Progenitor cell of endocrine pancreas (in vitro differentiated cells): ENCODE data around the gene LTB4R2. TPM values are rescaled to one million over a fixed set of nuclear protein-coding genes. Genes with fewer than 3 reads are reported as not detected.
A peak's percentile ranks its signal among the peaks of the same experiment; 100 is the strongest.

Experiments
- DNase-seq: peaks from one replicate; pipeline ENCODE4 v3.0.0; 2021; ENCODE audit warnings: low spot score; ENCODE audit not compliant: unreplicated experiment
- H3K27ac Mint-ChIP-seq: 2 replicates; pipeline ENCODE4 v1.8.0; 2021; ENCODE audit warnings: mild to moderate bottlenecking, moderate library complexity, mixed read lengths
- H3K27me3 Mint-ChIP-seq: 2 replicates; pipeline ENCODE4 v1.8.0; 2021; ENCODE audit warnings: mixed read lengths
- H3K36me3 Mint-ChIP-seq: 2 replicates; pipeline ENCODE4 v1.8.0; 2022; ENCODE audit warnings: mixed read lengths; ENCODE audit not compliant: insufficient read depth
- H3K4me1 Mint-ChIP-seq: 2 replicates; pipeline ENCODE4 v1.8.0; 2021; ENCODE audit warnings: low read depth, mixed read lengths
- H3K4me3 Mint-ChIP-seq: 2 replicates; pipeline ENCODE4 v1.8.0; 2021; ENCODE audit warnings: low read depth, mild to moderate bottlenecking, moderate library complexity, mixed read lengths
- H3K9me3 Mint-ChIP-seq: 2 replicates; pipeline ENCODE4 v1.8.0; 2021; ENCODE audit warnings: low read depth, mixed read lengths
- CTCF ChIP-seq: fragments of 200-600 bp; sonication (generic); IDR thresholded peaks from one replicate; pipeline ENCODE4 v1.5.0; 2021; ENCODE audit warnings: antibody characterized with exemption, mild to moderate bottlenecking; ENCODE audit not compliant: unreplicated experiment
- total RNA-seq: library from RNA; stranded (reverse); gene quantifications from 2 replicates; pipeline ENCODE4 v1.2.1, GENCODE V29; 2021

Gene LTB4R2
- total RNA-seq, 1 donor from 2014 or later = 11.0 TPM

- H3K9me3 Mint-ChIP-seq = no peaks in the 10 kb centered on the region
- H3K4me1 Mint-ChIP-seq = no peaks in the 10 kb centered on the region
- H3K27me3 Mint-ChIP-seq = peaks cover 36% of the 10 kb centered on the region
- H3K27ac Mint-ChIP-seq = no peak overlapping the region
- H3K4me3 Mint-ChIP-seq = no peak overlapping the region
- no peak for DNase-seq
- no peak for TF ChIP-seq CTCF
- no peaks in the 10 kb centered on the region for H3K36me3 Mint-ChIP-seq
These were observed 4.6 kb downstream of the LTB4R2 start for GRCh38 chr14:24314377-24315193.

- TF ChIP-seq CTCF = no peak
- H3K27ac Mint-ChIP-seq = no peak overlapping the region
- H3K9me3 Mint-ChIP-seq = no peaks in the 10 kb centered on the region
- no peaks in the 10 kb centered on the region for H3K4me1 Mint-ChIP-seq
- H3K27me3 Mint-ChIP-seq = peaks cover 44% of the 10 kb centered on the region
- no peak for DNase-seq
- H3K36me3 Mint-ChIP-seq = no peaks in the 10 kb centered on the region
- H3K4me3 Mint-ChIP-seq = no peak overlapping the region
These were observed 5.4 kb downstream of the LTB4R2 start for GRCh38 chr14:24315243-24315806.

GRCh38 chr14:24315807-24316596 is 6.1 kb downstream of the LTB4R2 start:
- Mint-ChIP-seq H3K36me3 (no peaks in the 10 kb centered on the region), H3K4me3 (no peak overlapping the region), H3K27me3 (peaks cover 45% of the 10 kb centered on the region), H3K4me1 (no peaks in the 10 kb centered on the region), H3K9me3 (no peaks in the 10 kb centered on the region), H3K27ac (no peak overlapping the region)
- TF ChIP-seq CTCF = peak; percentile 13
- DNase-seq = no peak

- Mint-ChIP-seq H3K27me3 (peaks cover 46% of the 10 kb centered on the region), H3K36me3 (no peaks in the 10 kb centered on the region), H3K27ac (no peak overlapping the region), H3K4me1 (no peaks in the 10 kb centered on the region), H3K9me3 (no peaks in the 10 kb centered on the region), H3K4me3 (no peak overlapping the region)
- no peak for TF ChIP-seq CTCF
- DNase-seq = no peak
These were observed 6.6 kb downstream of the LTB4R2 start for GRCh38 chr14:24316597-24316950.

- H3K36me3 Mint-ChIP-seq = no peaks in the 10 kb centered on the region
- H3K27me3 Mint-ChIP-seq = peaks cover 52% of the 10 kb centered on the region
- H3K4me1 Mint-ChIP-seq = no peaks in the 10 kb centered on the region
- TF ChIP-seq CTCF = no peak
- no peak overlapping the region for H3K4me3 Mint-ChIP-seq
- no peaks in the 10 kb centered on the region for H3K9me3 Mint-ChIP-seq
- DNase-seq = no peak
- H3K27ac Mint-ChIP-seq = no peak overlapping the region
These were observed 7.4 kb downstream of the LTB4R2 start for GRCh38 chr14:24317141-24317928.
